Colonic mucosa (tissue), 4 donors: ENCODE data around the gene TBC1D19. TPM values are rescaled to one million over a fixed set of nuclear protein-coding genes. Genes with fewer than 3 reads are reported as not detected.
"Not testable (repeated sequence)": the region's sequence is repeated elsewhere in the genome, so short reads cannot be mapped to it uniquely, and the experiment has no call there.

Source experiments
- DNase-seq: peaks from one replicate; pipeline ENCODE4 v3.0.0-alpha.2; 2020
- H3K27ac ChIP-seq: fragments of 200-600 bp; one replicate; pipeline ENCODE4 v1.8.0; 2021
- H3K27me3 ChIP-seq: fragments of 200-600 bp; one replicate; pipeline ENCODE4 v1.8.0; 2021
- H3K36me3 ChIP-seq: fragments of 200-600 bp; one replicate; pipeline ENCODE4 v1.8.0; 2021
- H3K4me1 ChIP-seq: fragments of 200-600 bp; one replicate; pipeline ENCODE4 v1.8.0; 2021; ENCODE audit warnings: mild to moderate bottlenecking
- H3K4me3 ChIP-seq: fragments of 200-600 bp; one replicate; pipeline ENCODE4 v1.8.0; 2021
- H3K9ac ChIP-seq, 2 donors: one replicate each; pipeline ENCODE4 v1.7.0; 2013; ENCODE audit warnings: control low read depth in 2 of 2, low read depth in 2 of 2, low read length in 2 of 2
- H3K9me3 ChIP-seq: fragments of 200-600 bp; one replicate; pipeline ENCODE4 v1.8.0; 2021
- CTCF ChIP-seq: fragments of 200-600 bp; IDR thresholded peaks from one replicate; pipeline ENCODE4 v1.8.0; 2022; ENCODE audit warnings: antibody characterized with exemption, mild to moderate bottlenecking
- intact Hi-C: fragments of 100-400 bp; cut with DNase I; formaldehyde crosslinking; loops from one replicate; pipeline ENCODE4 v1.14.1; 2022
- total RNA-seq, 2 donors: library from RNA; stranded (reverse); fragmentation: NEBNext Ultra II Directional in 1 of 2; extraction: Animal tissue kit (Norgen Biotek cat#: 25700) in 1 of 2; gene quantifications; one replicate each; pipeline ENCODE4 v1.2.1, GENCODE V29; 2021
- donor health status: healthy.
- donor health status: DM: no; HTN: no; CAD: no.
- donor health status: DM: no; HTN: no; CAD: no.

The TBC1D19 gene
- total RNA-seq, 2 donors from 2014 or later: 2.6 to 4.0 TPM

- no peak overlapping the region for H3K27ac ChIP-seq
- H3K4me3 ChIP-seq: peak overlapping the region; percentile 86
- H3K27me3 ChIP-seq: no peaks in the 10 kb centered on the region
- TF ChIP-seq CTCF: no peak
- peaks cover 4% of the 10 kb centered on the region for H3K4me1 ChIP-seq
- H3K9me3 ChIP-seq: no peaks in the 10 kb centered on the region
- intact Hi-C loops: no loop called here
- H3K36me3 ChIP-seq: no peaks in the 10 kb centered on the region
- H3K9ac ChIP-seq: peak overlapping the region in 1 of 2 donors; percentile 36
- DNase-seq: no peak
Observed at GRCh38 chr4:26584725-26585124, 841 bp downstream of the TBC1D19 start.

- Histone ChIP-seq H3K27me3 (no peaks in the 10 kb centered on the region), H3K27ac (no peak overlapping the region), H3K9me3 (no peaks in the 10 kb centered on the region), H3K4me3 (no peak overlapping the region), H3K9ac (no peak overlapping the region), H3K4me1 (peaks cover 2% of the 10 kb centered on the region), H3K36me3 (no peaks in the 10 kb centered on the region)
- no peak for TF ChIP-seq CTCF
- DNase-seq: no peak
- intact Hi-C loops: no loop called here
Observed at GRCh38 chr4:26589705-26590104, 5.8 kb downstream of the TBC1D19 start.

DNA sequence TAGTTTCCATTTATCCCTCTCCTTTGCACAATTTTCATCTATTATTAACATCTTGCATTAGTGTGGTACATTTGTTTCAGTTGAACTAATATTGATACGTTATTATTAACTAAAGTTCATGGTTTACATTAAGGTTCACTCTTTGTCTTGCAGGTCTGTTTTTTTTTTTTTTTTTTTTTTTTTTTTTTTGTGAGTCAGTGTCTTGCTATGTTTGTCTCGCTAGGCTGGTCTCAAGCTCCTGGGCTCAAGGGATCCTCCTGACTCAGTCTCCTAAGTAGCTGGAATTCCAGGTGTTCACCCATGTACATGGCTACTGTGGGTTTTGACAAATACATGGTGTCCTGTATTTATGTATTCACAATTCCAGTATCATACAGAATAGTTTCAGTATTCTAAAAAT, 6.8 kb downstream of the TBC1D19 start:
- no peak overlapping the region for H3K27ac ChIP-seq
- no peak for DNase-seq

DNA sequence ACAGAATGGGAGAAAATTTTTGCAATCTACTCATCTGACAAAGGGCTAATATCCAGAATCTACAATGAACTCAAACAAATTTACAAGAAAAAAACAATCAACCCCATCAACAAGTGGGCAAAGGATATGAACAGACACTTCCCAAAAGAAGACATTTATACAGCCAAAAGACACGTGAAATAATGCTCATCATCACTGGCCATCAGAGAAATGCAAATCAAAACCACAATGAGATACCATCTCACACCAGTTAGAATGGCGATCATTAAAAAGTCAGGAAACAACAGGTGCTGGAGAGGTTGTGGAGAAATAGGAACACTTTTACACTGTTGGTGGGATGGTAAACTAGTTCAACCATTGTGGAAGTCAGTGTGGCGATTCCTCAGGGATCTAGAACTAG, 9.7 kb downstream of the TBC1D19 start:
- H3K27me3 ChIP-seq, H3K9me3 ChIP-seq, H3K4me1 ChIP-seq, H3K4me3 ChIP-seq, H3K36me3 ChIP-seq, intact Hi-C loops, H3K27ac ChIP-seq, H3K9ac ChIP-seq, DNase-seq: not testable (repeated sequence)

More for the DNA sequence above, 6.8 kb downstream of the TBC1D19 start:
- intact Hi-C loops: no loop called here
- Histone ChIP-seq H3K9me3 (no peaks in the 10 kb centered on the region), H3K27me3 (no peaks in the 10 kb centered on the region), H3K9ac (no peak overlapping the region), H3K4me3 (no peak overlapping the region), H3K36me3 (no peaks in the 10 kb centered on the region), H3K4me1 (no peaks in the 10 kb centered on the region)
- TF ChIP-seq CTCF: no peak

GRCh38 chr4:26594371-26594770, 10.5 kb downstream of the TBC1D19 start:
- no peaks in the 10 kb centered on the region for H3K9me3 ChIP-seq
- TF ChIP-seq CTCF: no peak
- H3K36me3 ChIP-seq: no peaks in the 10 kb centered on the region
- no peaks in the 10 kb centered on the region for H3K27me3 ChIP-seq
- H3K4me1 ChIP-seq: no peaks in the 10 kb centered on the region
- H3K4me3 ChIP-seq: no peak overlapping the region
- no peak overlapping the region for H3K9ac ChIP-seq
- H3K27ac ChIP-seq: no peak overlapping the region
- no peak for DNase-seq
- intact Hi-C loops: no loop called here

GRCh38 chr4:26594778-26595177, 10.9 kb downstream of the TBC1D19 start:
- no peaks in the 10 kb centered on the region for H3K4me1 ChIP-seq
- H3K36me3 ChIP-seq: no peaks in the 10 kb centered on the region
- no peaks in the 10 kb centered on the region for H3K27me3 ChIP-seq
- no peak for DNase-seq
- intact Hi-C loops: no loop called here
- no peak for TF ChIP-seq CTCF
- no peak overlapping the region for H3K27ac ChIP-seq
- no peak overlapping the region for H3K4me3 ChIP-seq
- no peak overlapping the region for H3K9ac ChIP-seq
- no peaks in the 10 kb centered on the region for H3K9me3 ChIP-seq
